Upper lobe of right lung (tissue), 1 donor: ENCODE measurements around the gene TMEM178A. TPM values are rescaled to one million over a fixed set of nuclear protein-coding genes. Genes with fewer than 3 reads are reported as not detected.

Experiments used
- ATAC-seq: fragments of 200-7000 bp; cut with Tn5 transposase; one replicate; pipeline ENCODE4 v1.9.1; 2020; ENCODE audit warnings: mild to moderate bottlenecking, moderate library complexity
- DNase-seq: peaks from one replicate; pipeline ENCODE4 v3.0.0-alpha.2; 2020
- H3K27ac ChIP-seq: fragments of 200-600 bp; one replicate; pipeline ENCODE4 v1.8.0; 2022
- H3K27me3 ChIP-seq: fragments of 200-600 bp; one replicate; pipeline ENCODE4 v1.8.0; 2022; ENCODE audit warnings: mild to moderate bottlenecking
- H3K36me3 ChIP-seq: fragments of 200-600 bp; one replicate; pipeline ENCODE4 v1.8.0; 2022
- H3K4me1 ChIP-seq: fragments of 200-600 bp; one replicate; pipeline ENCODE4 v1.8.0; 2022
- H3K4me3 ChIP-seq: fragments of 200-600 bp; one replicate; pipeline ENCODE4 v1.8.0; 2022; ENCODE audit warnings: mild to moderate bottlenecking
- H3K9me3 ChIP-seq: fragments of 200-600 bp; one replicate; pipeline ENCODE4 v1.8.0; 2022
- intact Hi-C: fragments of 100-400 bp; cut with DNase I; formaldehyde crosslinking; loops from one replicate; pipeline ENCODE4 v1.11.0; 2022
- total RNA-seq: library from RNA; stranded (reverse); fragmentation: NEBNext Ultra II Directional; extraction: Animal tissue kit (Norgen Biotek cat#: 25700); gene quantifications from one replicate; pipeline ENCODE4 v1.2.1, GENCODE V29; 2021
- TF ChIP-seq, protein P1 (sequence below): fragments of 200-600 bp; IDR thresholded peaks from one replicate; pipeline ENCODE4 v1.8.0; 2022; ENCODE audit warnings: antibody characterized with exemption
- donor health status: DM: no; HTN: yes; CAD: no; lungs with severe emphysema.

Gene TMEM178A
- total RNA-seq, 1 donor from 2014 or later, result 9.5 TPM

DNA sequence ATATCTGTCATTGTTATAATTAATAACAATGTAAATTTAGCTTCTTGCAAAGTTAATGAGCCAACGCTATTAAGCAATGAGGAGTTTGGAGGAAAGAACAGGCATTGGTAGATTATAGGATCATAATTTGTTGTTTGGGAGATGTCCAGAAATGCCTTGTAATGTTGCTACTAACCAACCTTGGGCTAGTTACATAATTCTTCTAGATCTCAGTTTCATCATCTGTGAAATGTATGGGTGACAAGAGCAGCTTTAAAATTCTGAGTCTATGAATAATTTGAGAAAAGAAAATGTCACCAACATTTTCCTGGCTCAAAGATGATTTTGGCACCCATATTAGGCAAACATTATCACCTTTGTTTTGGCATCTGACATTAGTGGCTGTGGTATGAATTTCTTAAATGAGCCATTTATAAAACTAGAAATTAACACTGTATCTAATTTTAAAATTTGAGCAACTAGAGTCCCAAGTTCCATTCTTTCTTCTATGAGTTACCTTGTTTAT, 2.9 kb downstream of the TMEM178A start:
- intact Hi-C loops, result no loop called here
- H3K36me3 ChIP-seq, result no peaks in the 10 kb centered on the region
- TF ChIP-seq, protein P1, sequence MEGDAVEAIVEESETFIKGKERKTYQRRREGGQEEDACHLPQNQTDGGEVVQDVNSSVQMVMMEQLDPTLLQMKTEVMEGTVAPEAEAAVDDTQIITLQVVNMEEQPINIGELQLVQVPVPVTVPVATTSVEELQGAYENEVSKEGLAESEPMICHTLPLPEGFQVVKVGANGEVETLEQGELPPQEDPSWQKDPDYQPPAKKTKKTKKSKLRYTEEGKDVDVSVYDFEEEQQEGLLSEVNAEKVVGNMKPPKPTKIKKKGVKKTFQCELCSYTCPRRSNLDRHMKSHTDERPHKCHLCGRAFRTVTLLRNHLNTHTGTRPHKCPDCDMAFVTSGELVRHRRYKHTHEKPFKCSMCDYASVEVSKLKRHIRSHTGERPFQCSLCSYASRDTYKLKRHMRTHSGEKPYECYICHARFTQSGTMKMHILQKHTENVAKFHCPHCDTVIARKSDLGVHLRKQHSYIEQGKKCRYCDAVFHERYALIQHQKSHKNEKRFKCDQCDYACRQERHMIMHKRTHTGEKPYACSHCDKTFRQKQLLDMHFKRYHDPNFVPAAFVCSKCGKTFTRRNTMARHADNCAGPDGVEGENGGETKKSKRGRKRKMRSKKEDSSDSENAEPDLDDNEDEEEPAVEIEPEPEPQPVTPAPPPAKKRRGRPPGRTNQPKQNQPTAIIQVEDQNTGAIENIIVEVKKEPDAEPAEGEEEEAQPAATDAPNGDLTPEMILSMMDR, result no peak

DNA sequence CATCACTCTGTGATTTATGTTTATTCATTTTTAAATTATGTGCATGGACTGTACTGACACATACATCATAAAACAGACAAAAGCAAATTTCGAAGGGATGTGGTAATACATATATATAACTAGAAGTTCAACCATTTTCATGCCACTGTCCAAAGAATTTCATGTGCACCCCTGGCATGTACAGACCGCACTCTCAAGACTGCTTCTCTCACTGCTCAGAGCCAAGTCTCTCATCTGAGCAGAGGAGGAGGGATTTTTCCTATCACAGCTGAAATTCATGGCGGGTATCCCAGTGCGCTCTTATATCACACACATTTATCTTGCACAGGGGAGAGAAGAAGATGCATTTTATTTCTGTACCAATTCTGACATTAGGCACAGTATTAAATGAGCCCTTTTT, 5.9 kb downstream of the TMEM178A start:
- intact Hi-C loops, result no loop called here
- H3K4me1 ChIP-seq, result peaks cover 5% of the 10 kb centered on the region
- no peak overlapping the region for H3K4me3 ChIP-seq
- TF ChIP-seq, protein P1, result no peak
- H3K9me3 ChIP-seq, result no peaks in the 10 kb centered on the region
- no peak overlapping the region for H3K27ac ChIP-seq
- H3K27me3 ChIP-seq, result peaks cover 11% of the 10 kb centered on the region
- no peak for DNase-seq
- no peak for ATAC-seq
- no peaks in the 10 kb centered on the region for H3K36me3 ChIP-seq

More for the DNA sequence above, 2.9 kb downstream of the TMEM178A start:
- Histone ChIP-seq H3K9me3 (no peaks in the 10 kb centered on the region), H3K4me3 (no peak overlapping the region), H3K27ac (no peak overlapping the region), H3K27me3 (peaks cover 13% of the 10 kb centered on the region), H3K4me1 (peaks cover 7% of the 10 kb centered on the region)
- no peak for ATAC-seq
- no peak for DNase-seq

DNA sequence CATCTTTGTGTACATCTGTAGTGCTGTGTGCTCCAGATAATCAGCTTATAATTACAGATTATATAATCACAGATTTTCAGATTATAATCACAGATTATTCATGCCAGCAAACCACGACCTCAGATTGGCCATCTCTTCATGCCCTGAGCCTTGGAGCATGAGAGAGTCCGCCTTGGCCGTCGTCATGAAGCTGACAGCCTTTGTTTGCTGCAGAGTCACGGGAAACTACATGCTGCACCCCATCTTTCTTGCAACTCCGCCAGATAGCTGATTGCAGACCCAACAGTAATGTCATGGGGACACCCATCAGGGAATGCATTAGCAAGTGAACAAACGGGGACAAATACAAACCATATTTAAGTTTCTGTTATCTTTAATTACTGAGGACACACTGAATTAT, 7.3 kb downstream of the TMEM178A start:
- no peaks in the 10 kb centered on the region for H3K4me1 ChIP-seq
- H3K9me3 ChIP-seq, result no peaks in the 10 kb centered on the region
- TF ChIP-seq, protein P1, result no peak
- no peaks in the 10 kb centered on the region for H3K36me3 ChIP-seq
- no peak overlapping the region for H3K4me3 ChIP-seq
- intact Hi-C loops, result no loop called here
- no peak overlapping the region for H3K27ac ChIP-seq
- no peak for DNase-seq
- peaks cover under 1% of the 10 kb centered on the region for H3K27me3 ChIP-seq
- no peak for ATAC-seq

DNA sequence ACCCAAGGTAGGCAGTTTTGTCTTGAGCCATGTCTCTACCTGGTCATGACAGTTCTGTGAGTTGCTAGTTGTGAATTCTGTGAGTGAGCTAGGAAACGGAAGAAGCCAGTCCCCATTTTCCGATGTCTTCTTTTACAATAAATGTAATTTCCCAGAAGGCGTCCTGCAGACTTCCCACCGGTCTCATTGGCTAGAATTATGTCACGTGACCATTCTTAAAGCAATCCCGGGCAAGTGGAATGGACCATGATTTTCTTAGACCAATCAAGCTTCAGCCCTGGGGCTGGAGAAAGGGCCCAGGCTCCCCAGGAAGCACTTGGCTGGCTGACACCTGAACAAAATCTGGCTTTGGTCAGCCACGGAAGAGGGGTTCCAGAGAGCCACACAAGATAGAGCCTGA, 10.6 kb downstream of the TMEM178A start:
- no peaks in the 10 kb centered on the region for H3K27me3 ChIP-seq
- intact Hi-C loops, result no loop called here
- no peaks in the 10 kb centered on the region for H3K4me1 ChIP-seq
- ATAC-seq (no peak), DNase-seq (no peak)
- TF ChIP-seq, protein P1, result no peak
- no peak overlapping the region for H3K4me3 ChIP-seq
- H3K27ac ChIP-seq, result no peak overlapping the region
- H3K36me3 ChIP-seq, result no peaks in the 10 kb centered on the region
- no peaks in the 10 kb centered on the region for H3K9me3 ChIP-seq

DNA sequence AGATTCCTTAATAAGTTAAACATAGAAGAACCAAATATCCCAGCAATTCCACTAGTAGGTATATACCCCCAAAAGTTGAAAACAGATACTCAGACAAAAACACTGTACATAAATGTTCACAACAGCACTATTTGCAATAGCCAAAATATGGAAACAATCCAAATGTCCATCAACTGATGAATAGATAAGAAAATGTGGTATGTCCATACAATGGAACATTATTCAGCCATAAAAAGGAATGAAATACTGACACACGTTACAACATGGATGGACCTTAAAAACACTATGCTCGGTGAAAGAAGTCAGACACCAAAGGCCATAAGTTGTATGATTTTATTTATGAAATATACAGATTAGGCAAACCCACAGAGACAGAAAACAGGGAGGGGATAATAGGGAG, 12.5 kb downstream of the TMEM178A start:
- Histone ChIP-seq H3K4me3 (no peak overlapping the region), H3K4me1 (no peaks in the 10 kb centered on the region), H3K36me3 (no peaks in the 10 kb centered on the region), H3K27me3 (no peaks in the 10 kb centered on the region), H3K27ac (no peak overlapping the region), H3K9me3 (no peaks in the 10 kb centered on the region)
- intact Hi-C loops, result no loop called here
- DNase-seq (no peak), ATAC-seq (no peak)
- TF ChIP-seq, protein P1, result no peak

DNA sequence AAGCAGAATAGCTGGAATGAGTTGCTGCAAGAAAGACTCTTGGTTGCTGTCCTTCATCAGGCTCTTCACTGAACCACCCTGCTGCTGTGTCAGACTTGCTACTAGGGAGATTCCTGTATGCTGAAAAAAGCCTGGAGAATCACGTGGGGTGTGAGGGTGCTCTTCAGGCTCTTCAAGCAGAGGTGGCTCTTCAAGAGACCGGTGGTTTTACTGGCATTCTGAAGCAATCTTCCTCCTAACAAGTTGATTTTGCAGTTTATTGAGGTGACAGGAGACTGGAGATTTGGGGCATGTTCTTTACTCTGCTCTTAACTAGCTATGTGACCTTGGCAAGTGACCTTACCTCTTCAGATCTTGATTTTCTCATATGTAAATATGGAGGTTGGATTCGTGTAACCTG, 14.1 kb downstream of the TMEM178A start:
- ATAC-seq, result peak; percentile 92
- intact Hi-C loops, result no loop called here
- H3K36me3 ChIP-seq, result no peaks in the 10 kb centered on the region
- H3K4me1 ChIP-seq, result no peaks in the 10 kb centered on the region
- no peaks in the 10 kb centered on the region for H3K9me3 ChIP-seq
- H3K4me3 ChIP-seq, result no peak overlapping the region
- no peak overlapping the region for H3K27ac ChIP-seq
- TF ChIP-seq, protein P1, result no peak
- DNase-seq, result no peak
- H3K27me3 ChIP-seq, result no peaks in the 10 kb centered on the region
